ENCODE results near the gene SERF2.
"Not testable (repeated sequence)": the region's sequence is repeated elsewhere in the genome, so short reads cannot be mapped to it uniquely, and the experiment has no call there.

GRCh38 chr15:43831519-43832052 is 39.5 kb downstream of the SERF2 start:
- not testable (repeated sequence) for TF ChIP-seq CTCF, POLR2A (IDR thresholded peaks at IDR 0.05)

All from vagina (tissue), 2 donors.